GM23338 (cell line): ENCODE results near the gene TNK2. TPM values are rescaled to one million over a fixed set of nuclear protein-coding genes. Genes with fewer than 3 reads are reported as not detected.

Experiments used
- ATAC-seq: fragments of 200-7000 bp; cut with Tn5 transposase; 3 replicates; pipeline ENCODE4 v1.9.1; 2020
- DNase-seq: peaks from one replicate; pipeline ENCODE4 v3.0.0-alpha.2; 2015; ENCODE audit warnings: low spot score
- H2AFZ ChIP-seq: fragments of 200-600 bp; sonication (generic); 2 replicates; pipeline ENCODE4 v1.8.0; 2016; ENCODE audit warnings: antibody characterized with exemption, mild to moderate bottlenecking, moderate library complexity
- H3F3A ChIP-seq: fragments of 200-600 bp; sonication (generic); replicated peaks from 2 replicates; pipeline ENCODE4 v1.8.0; 2017; ENCODE audit warnings: antibody characterized with exemption, mixed run types, low read depth
- H3K27ac ChIP-seq: fragments of 200-600 bp; sonication (generic); 2 replicates; pipeline ENCODE4 v1.6.1; 2016; ENCODE audit warnings: low read depth
- H3K27me3 ChIP-seq: fragments of 200-600 bp; sonication (generic); 2 replicates; pipeline ENCODE4 v1.8.0; 2016; ENCODE audit warnings: mild to moderate bottlenecking, mixed run types, moderate library complexity; ENCODE audit not compliant: insufficient read depth
- H3K36me3 ChIP-seq: fragments of 200-600 bp; sonication (generic); 2 replicates; pipeline ENCODE4 v1.8.0; 2016; ENCODE audit warnings: mild to moderate bottlenecking; ENCODE audit not compliant: insufficient read depth
- H3K4me1 ChIP-seq: fragments of 200-600 bp; sonication (generic); 2 replicates; pipeline ENCODE4 v1.8.0; 2016; ENCODE audit warnings: mild to moderate bottlenecking, moderate library complexity; ENCODE audit not compliant: insufficient read depth
- H3K4me2 ChIP-seq: fragments of 200-600 bp; sonication (generic); 2 replicates; pipeline ENCODE4 v1.7.1; 2017; ENCODE audit warnings: mixed run types
- H3K4me3 ChIP-seq: fragments of 200-600 bp; sonication (generic); 2 replicates; pipeline ENCODE4 v1.6.1; 2016; ENCODE audit warnings: mixed run types
- H3K79me2 ChIP-seq: fragments of 200-600 bp; sonication (generic); replicated peaks from 2 replicates; pipeline ENCODE4 v1.8.0; 2017; ENCODE audit warnings: mild to moderate bottlenecking; ENCODE audit not compliant: insufficient read depth
- H3K9me2 ChIP-seq: fragments of 200-600 bp; sonication (generic); 2 replicates; pipeline ENCODE4 v1.8.0; 2017; ENCODE audit not compliant: insufficient read depth
- H4K20me1 ChIP-seq: fragments of 200-600 bp; sonication (generic); replicated peaks from 2 replicates; pipeline ENCODE4 v1.8.0; 2017; ENCODE audit warnings: mild to moderate bottlenecking; ENCODE audit not compliant: insufficient read depth
- H3K27ac Mint-ChIP-seq: 2 replicates; pipeline ENCODE4 v1.8.0; 2020; ENCODE audit warnings: inconsistent platforms, mild to moderate bottlenecking, moderate library complexity, mixed read lengths
- H3K27me3 Mint-ChIP-seq: 3 replicates; pipeline ENCODE4 v1.8.0; 2022; ENCODE audit warnings: low read depth, mild to moderate bottlenecking, moderate library complexity, mixed read lengths, inconsistent platforms; ENCODE audit not compliant: insufficient read depth, poor library complexity
- H3K36me3 Mint-ChIP-seq: 3 replicates; pipeline ENCODE4 v1.8.0; 2021; ENCODE audit warnings: low read depth, mild to moderate bottlenecking, inconsistent platforms, moderate library complexity, mixed read lengths
- H3K4me1 Mint-ChIP-seq: 3 replicates; pipeline ENCODE4 v1.8.0; 2020; ENCODE audit warnings: mild to moderate bottlenecking, inconsistent platforms, mixed read lengths
- H3K4me3 Mint-ChIP-seq: 3 replicates; pipeline ENCODE4 v1.8.0; 2021; ENCODE audit warnings: moderate library complexity, mild to moderate bottlenecking, inconsistent platforms, mixed read lengths
- H3K9me3 Mint-ChIP-seq: 3 replicates; pipeline ENCODE4 v1.8.0; 2020; ENCODE audit warnings: moderate library complexity, mild to moderate bottlenecking, inconsistent platforms, mixed read lengths
- CREB1 ChIP-seq: fragments of 250-450 bp; sonication (Bioruptor Pico); IDR thresholded peaks from 2 replicates; pipeline ENCODE4 v1.5.0; 2020; ENCODE audit warnings: low read depth, mild to moderate bottlenecking, moderate library complexity
- CTCF ChIP-seq, 2 experiments: fragments of 200-600 bp in 1 of 2; sonication (generic) in 1 of 2; conservative IDR thresholded peaks; 2 replicates each; pipeline versions ENCODE4 v1.5.1 to v1.6.1; 2016 to 2017; ENCODE audit warnings: antibody characterized with exemption in 2 of 2, low read depth in 2 of 2, mild to moderate bottlenecking in 2 of 2, moderate library complexity in 1 of 2
- ETS1 ChIP-seq: IDR thresholded peaks from 2 replicates; pipeline ENCODE4 v1.6.1; 2016; ENCODE audit warnings: antibody characterized with exemption
- EZH2 ChIP-seq: fragments of 200-600 bp; sonication (generic); IDR thresholded peaks from one replicate; pipeline ENCODE4 v1.8.0; 2017; ENCODE audit warnings: antibody characterized with exemption, mild to moderate bottlenecking, low read depth; ENCODE audit not compliant: unreplicated experiment
- EZH2phosphoT487 ChIP-seq: fragments of 200-600 bp; sonication (generic); IDR thresholded peaks from one replicate; pipeline ENCODE4 v1.8.1; 2018; ENCODE audit warnings: antibody characterized with exemption; ENCODE audit not compliant: unreplicated experiment
- JUNB ChIP-seq: IDR thresholded peaks from one replicate; pipeline ENCODE4 v1.6.1; 2016; ENCODE audit warnings: antibody characterized with exemption; ENCODE audit not compliant: unreplicated experiment
- NANOG ChIP-seq: IDR thresholded peaks from 2 replicates; pipeline ENCODE4 v1.6.1; 2016; ENCODE audit warnings: antibody characterized with exemption, borderline replicate concordance
- POLR2AphosphoS5 ChIP-seq: IDR thresholded peaks from 2 replicates; pipeline ENCODE4 v1.6.1; 2016; ENCODE audit warnings: antibody characterized with exemption, low read depth
- REST ChIP-seq: IDR thresholded peaks from one replicate; pipeline ENCODE4 v1.6.1; 2018; ENCODE audit warnings: antibody characterized with exemption; ENCODE audit not compliant: unreplicated experiment
- STAT1 ChIP-seq: IDR thresholded peaks from one replicate; pipeline ENCODE4 v1.6.1; 2016; ENCODE audit warnings: antibody characterized with exemption; ENCODE audit not compliant: unreplicated experiment
- ZNF114 ChIP-seq: fragments of 250-450 bp; sonication (Bioruptor Pico); IDR thresholded peaks from 2 replicates; pipeline ENCODE4 v1.5.0; 2020; ENCODE audit warnings: mild to moderate bottlenecking, moderate library complexity
- ZNF331 ChIP-seq: fragments of 250-450 bp; sonication (Bioruptor Pico); IDR thresholded peaks from 2 replicates; pipeline ENCODE4 v1.5.0; 2020; ENCODE audit warnings: low read depth, mild to moderate bottlenecking, moderate library complexity
- ZNF462 ChIP-seq: fragments of 250-450 bp; sonication (Bioruptor Pico); IDR thresholded peaks from 2 replicates; pipeline ENCODE4 v1.5.0; 2020; ENCODE audit warnings: mild to moderate bottlenecking, moderate library complexity
- polyA plus RNA-seq: library from polyadenylated mRNA; unstranded; fragments of >200 nt; fragmentation: Nextera tagmentation; extraction: Ambion mirVana; gene quantifications from 2 replicates; pipeline ENCODE4 v1.2.1, GENCODE V29; 2016
- total RNA-seq: library from RNA; depleted of rRNA; stranded (reverse); fragments of >200 nt; shearing (Covaris generic); gene quantifications from 2 replicates; pipeline ENCODE4 v1.2.3, GENCODE V29; 2014

The TNK2 gene
- total and polyA plus RNA-seq, 2 experiments from 2014 or later: 10.0 to 22.5 TPM

- Mint-ChIP-seq H3K27ac (no peak overlapping the region), H3K36me3 (peaks cover 6% of the 10 kb centered on the region; the same call in 2 of the 3 replicates), H3K4me1 (peaks cover 12% of the 10 kb centered on the region), H3K27me3 (peaks cover 14% of the 10 kb centered on the region), H3K9me3 (no peaks in the 10 kb centered on the region; the same call in 2 of the 3 replicates), H3K4me3 (no peak overlapping the region)
- no peak overlapping the region for H2AFZ ChIP-seq
- no peaks in the 10 kb centered on the region for H3K36me3 ChIP-seq
- H4K20me1 ChIP-seq: no peaks in the 10 kb centered on the region
- H3F3A ChIP-seq: no peaks in the 10 kb centered on the region
- peaks cover 7% of the 10 kb centered on the region; the same call in 1 of the 2 replicates for H3K4me1 ChIP-seq
- no peak for ATAC-seq
- H3K4me2 ChIP-seq: no peak overlapping the region
- no peaks in the 10 kb centered on the region for H3K79me2 ChIP-seq
- H3K9me2 ChIP-seq: no peaks in the 10 kb centered on the region
- H3K27ac ChIP-seq: no peak overlapping the region
- no peaks in the 10 kb centered on the region for H3K27me3 ChIP-seq
- TF ChIP-seq ZNF114: no peak
- TF ChIP-seq EZH2phosphoT487: no peak
- TF ChIP-seq ZNF331: no peak
- TF ChIP-seq CREB1 (CRISPR knock-in tag): no peak
- no peak for TF ChIP-seq CTCF (conservative IDR thresholded peaks at IDR 0.05; ENCODE audit: low read depth in 2 of 2)
- TF ChIP-seq POLR2AphosphoS5: no peak
- TF ChIP-seq NANOG: no peak
- TF ChIP-seq ZNF462: no peak
- no peak for TF ChIP-seq REST
- no peak for TF ChIP-seq STAT1
- TF ChIP-seq ETS1: no peak
- TF ChIP-seq EZH2: no peak
- no peak for TF ChIP-seq JUNB
- H3K4me3 ChIP-seq: no peak overlapping the region
- DNase-seq: no peak
Observed at GRCh38 chr3:195881276-195881988, 26.9 kb downstream of the TNK2 start.
